ENCODE measurements around the gene MUTYH.

The MUTYH gene

DNA sequence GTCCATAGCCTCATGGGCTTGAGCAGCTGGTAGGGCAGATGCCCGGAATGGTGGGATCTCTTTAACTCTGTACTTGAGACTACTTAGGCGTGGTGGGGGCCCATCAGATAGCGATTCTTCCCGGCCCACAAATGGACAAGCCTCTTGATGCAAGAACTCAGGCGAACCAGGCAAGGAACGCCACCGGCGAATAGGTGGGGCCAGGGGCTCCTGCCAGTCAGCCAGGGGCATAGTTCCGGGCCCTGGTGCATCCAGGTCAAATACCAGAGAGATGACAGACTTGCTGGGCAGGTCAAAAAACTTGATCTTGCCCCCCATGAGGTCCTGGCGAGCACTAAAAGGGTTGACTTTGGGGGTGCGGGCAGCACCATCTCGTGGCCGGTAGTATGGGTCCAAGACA lies 4.8 kb upstream of the MUTYH start:
- TF ChIP-seq, protein P1, sequence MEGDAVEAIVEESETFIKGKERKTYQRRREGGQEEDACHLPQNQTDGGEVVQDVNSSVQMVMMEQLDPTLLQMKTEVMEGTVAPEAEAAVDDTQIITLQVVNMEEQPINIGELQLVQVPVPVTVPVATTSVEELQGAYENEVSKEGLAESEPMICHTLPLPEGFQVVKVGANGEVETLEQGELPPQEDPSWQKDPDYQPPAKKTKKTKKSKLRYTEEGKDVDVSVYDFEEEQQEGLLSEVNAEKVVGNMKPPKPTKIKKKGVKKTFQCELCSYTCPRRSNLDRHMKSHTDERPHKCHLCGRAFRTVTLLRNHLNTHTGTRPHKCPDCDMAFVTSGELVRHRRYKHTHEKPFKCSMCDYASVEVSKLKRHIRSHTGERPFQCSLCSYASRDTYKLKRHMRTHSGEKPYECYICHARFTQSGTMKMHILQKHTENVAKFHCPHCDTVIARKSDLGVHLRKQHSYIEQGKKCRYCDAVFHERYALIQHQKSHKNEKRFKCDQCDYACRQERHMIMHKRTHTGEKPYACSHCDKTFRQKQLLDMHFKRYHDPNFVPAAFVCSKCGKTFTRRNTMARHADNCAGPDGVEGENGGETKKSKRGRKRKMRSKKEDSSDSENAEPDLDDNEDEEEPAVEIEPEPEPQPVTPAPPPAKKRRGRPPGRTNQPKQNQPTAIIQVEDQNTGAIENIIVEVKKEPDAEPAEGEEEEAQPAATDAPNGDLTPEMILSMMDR (IDR thresholded peaks at IDR 0.05; ENCODE audit: control insufficient read depth, insufficient read depth, low read depth, low read length, missing control alignments), result no peak
- DNase-seq (ENCODE audit: low read depth), result no peak
- H3K4me3 ChIP-seq (ENCODE audit: control insufficient read depth, low read depth, low read length), result no peak overlapping the region

DNA sequence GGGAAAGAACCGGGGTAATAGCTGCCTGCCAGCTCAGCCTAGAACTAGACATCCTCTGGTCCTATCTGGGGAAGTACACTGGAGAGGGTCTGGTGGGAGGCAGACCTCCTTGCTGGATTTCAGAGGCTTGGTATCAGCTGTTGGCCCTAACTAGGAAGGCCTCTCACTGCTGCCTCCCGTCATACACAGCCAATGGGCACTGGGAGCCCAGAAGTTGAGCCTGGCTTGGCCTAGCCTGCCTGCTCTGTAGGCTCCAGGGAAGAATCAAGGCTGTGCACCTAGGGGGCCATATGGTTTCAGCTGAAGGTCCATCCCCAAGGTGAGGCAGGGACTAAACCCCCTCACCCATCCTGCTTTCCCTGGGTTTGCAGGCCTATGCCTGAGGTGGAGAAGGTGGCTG lies 4.3 kb upstream of the MUTYH start:
- no peak for DNase-seq (ENCODE audit: low read depth)
- TF ChIP-seq, protein P1 (IDR thresholded peaks at IDR 0.05; ENCODE audit: control insufficient read depth, insufficient read depth, low read depth, low read length, missing control alignments), result no peak
- no peak overlapping the region for H3K4me3 ChIP-seq (ENCODE audit: control insufficient read depth, low read depth, low read length)

DNA sequence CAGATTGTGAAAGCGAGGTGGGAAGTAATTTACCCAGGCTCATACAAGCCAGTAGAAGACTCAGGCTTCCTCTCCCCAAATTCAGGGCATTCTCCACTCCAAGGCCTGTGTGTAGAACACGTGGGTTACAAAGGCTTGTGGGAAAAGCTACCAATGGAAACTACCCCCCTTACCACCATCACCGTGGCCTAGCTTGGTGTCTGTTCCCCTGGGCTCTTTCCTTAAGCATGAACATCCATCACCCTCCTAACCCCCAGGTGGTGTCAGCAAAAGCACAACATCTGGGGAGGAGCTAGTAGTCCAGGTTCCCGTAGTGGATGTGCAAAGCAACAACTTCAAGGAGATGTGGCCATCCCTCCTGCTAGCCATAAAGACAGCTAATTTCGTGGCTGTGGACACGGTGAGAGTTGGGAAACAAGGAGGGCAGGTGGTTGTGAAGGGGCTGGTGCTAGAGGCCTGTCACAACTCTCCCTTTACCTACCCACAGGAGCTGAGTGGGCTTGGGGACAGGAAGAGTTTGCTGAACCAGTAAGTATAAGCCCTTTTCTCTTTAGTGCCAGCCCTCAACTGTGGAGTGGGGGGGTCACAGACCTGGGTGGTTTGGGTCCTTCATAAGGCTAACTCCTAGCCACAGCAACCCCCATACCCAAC lies 701 bp upstream of the MUTYH start:
- no peak for DNase-seq (ENCODE audit: low read depth)
- peak overlapping the region; percentile 82 for H3K4me3 ChIP-seq (ENCODE audit: control insufficient read depth, low read depth, low read length)
- TF ChIP-seq, protein P1 (IDR thresholded peaks at IDR 0.05; ENCODE audit: control insufficient read depth, insufficient read depth, low read depth, low read length, missing control alignments), result no peak

DNA sequence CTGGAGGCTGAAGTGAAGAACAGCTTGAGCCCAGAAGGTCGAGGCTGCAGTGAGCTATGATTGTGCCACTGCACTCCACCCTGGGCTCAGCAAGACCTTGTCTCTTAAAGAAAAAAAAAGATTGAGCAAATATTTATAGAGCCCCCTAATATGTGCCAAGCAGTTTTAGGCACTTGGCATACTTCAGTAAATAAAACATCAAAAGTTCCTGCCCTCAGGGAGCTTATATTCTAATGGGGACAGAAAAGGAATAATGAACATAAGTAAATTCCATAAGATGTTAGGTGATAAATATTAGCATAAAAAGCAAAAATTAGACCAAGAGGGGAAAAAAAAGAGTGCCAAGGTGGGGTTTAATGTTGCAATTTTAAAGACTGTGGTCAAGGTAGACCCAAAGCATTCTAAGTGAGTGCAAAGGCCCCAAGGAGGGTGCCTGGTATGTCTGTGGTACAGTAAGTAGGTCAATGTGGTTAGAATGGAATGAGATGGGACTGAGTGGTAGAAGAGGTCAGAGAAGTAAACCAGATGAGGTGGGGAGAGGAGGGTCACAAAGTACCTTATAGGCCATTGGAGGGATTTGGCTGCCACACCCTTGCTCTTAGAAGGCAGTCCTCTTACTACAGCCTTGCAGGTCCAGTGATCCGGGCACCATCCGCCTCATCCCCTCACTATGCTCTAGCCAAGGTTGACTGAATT lies 2.5 kb downstream of the MUTYH start:
- no peak overlapping the region for H3K4me3 ChIP-seq (ENCODE audit: control insufficient read depth, low read depth, low read length)
- DNase-seq (ENCODE audit: low read depth), result no peak
- TF ChIP-seq, protein P1 (IDR thresholded peaks at IDR 0.05; ENCODE audit: control insufficient read depth, insufficient read depth, low read depth, low read length, missing control alignments), result no peak

DNA sequence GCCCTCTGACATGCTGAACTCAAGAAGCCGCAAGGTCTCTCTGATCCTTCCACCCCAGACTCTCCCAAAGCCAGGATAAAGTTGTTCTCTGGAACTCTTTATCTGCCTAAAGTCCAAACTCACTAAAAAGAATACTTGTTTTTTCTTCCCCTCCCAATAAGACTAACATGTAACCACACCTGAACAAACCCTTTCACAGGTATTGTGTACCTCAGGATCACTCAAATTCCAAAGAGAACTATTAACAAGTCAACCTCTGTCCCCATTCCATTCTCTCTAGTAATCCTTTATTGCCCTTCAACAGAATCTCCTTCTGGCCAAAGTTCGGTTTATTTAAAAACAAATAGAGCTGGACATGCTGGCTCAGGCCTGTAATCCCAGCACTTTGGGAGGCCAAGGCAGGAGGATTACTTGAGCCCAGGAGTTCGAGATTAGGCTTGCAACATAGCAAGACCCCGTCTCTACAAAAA lies 4.3 kb downstream of the MUTYH start:
- no peak overlapping the region for H3K4me3 ChIP-seq (ENCODE audit: control insufficient read depth, low read depth, low read length)
- no peak for DNase-seq (ENCODE audit: low read depth)
- TF ChIP-seq, protein P1 (IDR thresholded peaks at IDR 0.05; ENCODE audit: control insufficient read depth, insufficient read depth, low read depth, low read length, missing control alignments), result no peak

DNA sequence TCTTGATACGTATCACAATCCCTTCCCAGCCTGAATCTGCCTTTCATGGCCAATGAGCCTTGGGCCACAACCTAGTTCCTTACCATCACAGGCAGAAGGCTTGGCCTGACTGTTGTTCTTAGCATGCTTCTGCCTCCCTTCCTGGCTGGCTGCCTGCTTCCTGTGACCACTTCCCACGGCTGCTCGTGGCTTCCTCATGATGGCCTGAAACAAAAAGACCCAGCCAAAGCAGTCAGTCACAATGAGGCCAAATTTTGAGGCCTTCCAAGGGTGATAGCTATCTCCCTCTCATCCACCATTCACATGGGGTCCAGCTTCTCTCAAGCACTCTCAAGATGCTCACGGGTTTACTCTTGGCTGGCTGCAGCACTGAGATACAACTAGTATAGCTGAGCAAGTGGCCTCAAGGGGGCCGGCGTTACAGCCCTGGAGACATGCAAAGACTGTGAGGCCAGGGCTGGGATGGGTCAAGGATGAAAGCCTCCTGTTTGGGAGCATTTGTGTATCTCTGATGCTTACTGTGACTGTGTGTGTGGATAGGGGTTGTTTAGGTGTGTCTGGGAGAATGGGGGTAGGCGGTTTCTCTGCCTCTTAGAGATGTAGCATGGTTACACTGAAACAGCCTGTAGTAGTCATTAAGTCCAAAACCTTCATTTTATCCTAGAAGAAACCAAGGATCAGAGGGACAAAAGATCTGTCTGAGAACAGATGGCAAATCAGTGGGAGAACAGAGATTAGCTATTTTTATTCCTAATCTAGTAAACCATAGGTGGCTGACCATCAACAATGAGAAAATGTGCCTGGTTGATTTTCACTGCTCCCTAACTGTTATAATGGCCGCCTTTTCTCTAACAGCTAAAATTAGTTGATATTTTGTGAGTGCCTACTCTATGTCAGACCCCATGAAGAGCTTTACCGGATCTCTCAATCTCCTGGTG lies 5.7 kb downstream of the MUTYH start:
- no peak overlapping the region for H3K4me3 ChIP-seq (ENCODE audit: control insufficient read depth, low read depth, low read length)
- no peak for DNase-seq (ENCODE audit: low read depth)
- TF ChIP-seq, protein P1 (IDR thresholded peaks at IDR 0.05; ENCODE audit: control insufficient read depth, insufficient read depth, low read depth, low read length, missing control alignments), result no peak

Data from AG09309 (cell line).